ENCODE measurements around the gene S100A7A.

- TF ChIP-seq CTCF (IDR thresholded peaks at IDR 0.05): no peak
- no peak for TF ChIP-seq ZFX (IDR thresholded peaks at IDR 0.05; ENCODE audit: borderline replicate concordance)
Observed at GRCh38 chr1:153428073-153428638, 11.8 kb downstream of the S100A7A start.

Measured in 22Rv1 (cell line).